ENCODE data around the gene WDR45B. TPM values are rescaled to one million over a fixed set of nuclear protein-coding genes. Genes with fewer than 3 reads are reported as not detected.

The WDR45B gene
- 50.9 TPM for polyA plus RNA-seq (2012; ENCODE audit: insufficient read depth, insufficient read length)

GRCh38 chr17:82648165-82648668 is at the start of gene WDR45B:
Gene WDR45B, minus strand, starts transcription at chr17:82648444. Its CDS starts 104 bp downstream, at chr17:82648340.
- H3K4me3 ChIP-seq (ENCODE audit: low read length), result peak within 1 kb of the TSS; percentile 87
- DNase-seq (ENCODE audit: low read depth, low spot score), result peak; percentile 86

DNA sequence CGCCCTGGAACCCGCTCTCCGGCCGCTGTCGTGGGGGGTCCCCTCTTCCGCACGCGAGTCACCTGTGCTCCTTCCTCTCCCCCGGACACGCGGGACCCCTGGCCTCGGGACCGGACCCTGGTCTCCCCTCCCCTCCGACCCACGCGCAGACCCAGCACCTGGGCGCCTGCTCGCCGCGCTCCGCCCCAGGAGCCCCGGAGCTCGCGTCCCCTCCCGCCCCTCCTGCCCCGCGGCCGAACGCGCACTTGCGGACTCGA is 49.5 kb upstream of the WDR45B start:
- H3K4me3 ChIP-seq (ENCODE audit: low read length), result peak overlapping the region; percentile 52; the same call in 1 of the 2 replicates
- no peak for DNase-seq (ENCODE audit: low read depth, low spot score)

- no peak for DNase-seq (ENCODE audit: low read depth, low spot score)
- H3K4me3 ChIP-seq (ENCODE audit: low read length), result peak overlapping the region; percentile 22; the same call in 1 of the 2 replicates
These were observed 48.9 kb upstream of the WDR45B start for GRCh38 chr17:82696916-82697807.

- H3K4me3 ChIP-seq (ENCODE audit: low read length), result no peak overlapping the region
- no peak for DNase-seq (ENCODE audit: low read depth, low spot score)
These were observed 48.0 kb upstream of the WDR45B start for GRCh38 chr17:82696259-82696658.

GRCh38 chr17:82694647-82695046 is 46.4 kb upstream of the WDR45B start:
- no peak for DNase-seq (ENCODE audit: low read depth, low spot score)
- H3K4me3 ChIP-seq (ENCODE audit: low read length), result no peak overlapping the region

GRCh38 chr17:82693168-82693867 is 45.1 kb upstream of the WDR45B start:
- no peak overlapping the region for H3K4me3 ChIP-seq (ENCODE audit: low read length)
- no peak for DNase-seq (ENCODE audit: low read depth, low spot score)

DNA sequence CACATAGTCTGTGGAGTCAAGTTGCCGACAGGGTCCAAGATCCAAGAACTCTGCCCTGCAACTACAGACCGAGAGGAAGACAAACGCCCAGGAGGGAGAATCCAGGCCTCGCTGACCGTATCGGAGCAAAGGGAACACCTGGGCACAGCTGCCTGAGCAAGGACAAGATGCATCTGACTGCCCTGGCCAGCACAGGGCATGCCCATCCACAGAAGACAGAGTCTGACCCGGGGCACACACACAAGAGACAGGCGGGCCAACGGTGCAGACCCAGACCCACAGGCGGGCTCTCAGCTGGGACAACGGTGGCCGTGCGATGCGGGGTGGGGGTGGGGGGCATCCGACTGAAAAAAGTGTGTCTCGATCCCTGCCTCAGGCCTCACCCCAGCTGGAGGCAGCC is 44.0 kb upstream of the WDR45B start:
- H3K4me3 ChIP-seq (ENCODE audit: low read length), result no peak overlapping the region
- DNase-seq (ENCODE audit: low read depth, low spot score), result no peak

DNA sequence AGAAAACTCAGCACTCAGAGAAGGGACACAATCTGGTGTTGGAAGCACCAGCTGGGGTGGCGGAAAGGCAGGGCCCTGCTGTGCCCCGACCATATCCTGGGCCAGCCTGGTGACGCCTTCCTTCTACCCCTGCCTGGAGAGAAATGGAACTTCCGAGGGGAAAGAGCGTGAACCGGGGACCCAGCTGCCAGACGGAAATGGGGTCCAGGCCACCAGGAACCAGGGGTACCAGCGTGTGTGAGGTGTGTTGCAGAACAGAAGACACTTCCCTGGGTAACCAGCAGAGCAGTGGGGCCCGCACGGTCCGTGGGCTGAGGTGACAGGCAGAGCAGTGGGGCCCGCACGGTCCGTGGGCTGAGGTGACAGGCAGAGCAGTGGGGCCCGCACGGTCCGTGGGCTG is 43.5 kb upstream of the WDR45B start:
- H3K4me3 ChIP-seq (ENCODE audit: low read length), result no peak overlapping the region
- no peak for DNase-seq (ENCODE audit: low read depth, low spot score)

DNA sequence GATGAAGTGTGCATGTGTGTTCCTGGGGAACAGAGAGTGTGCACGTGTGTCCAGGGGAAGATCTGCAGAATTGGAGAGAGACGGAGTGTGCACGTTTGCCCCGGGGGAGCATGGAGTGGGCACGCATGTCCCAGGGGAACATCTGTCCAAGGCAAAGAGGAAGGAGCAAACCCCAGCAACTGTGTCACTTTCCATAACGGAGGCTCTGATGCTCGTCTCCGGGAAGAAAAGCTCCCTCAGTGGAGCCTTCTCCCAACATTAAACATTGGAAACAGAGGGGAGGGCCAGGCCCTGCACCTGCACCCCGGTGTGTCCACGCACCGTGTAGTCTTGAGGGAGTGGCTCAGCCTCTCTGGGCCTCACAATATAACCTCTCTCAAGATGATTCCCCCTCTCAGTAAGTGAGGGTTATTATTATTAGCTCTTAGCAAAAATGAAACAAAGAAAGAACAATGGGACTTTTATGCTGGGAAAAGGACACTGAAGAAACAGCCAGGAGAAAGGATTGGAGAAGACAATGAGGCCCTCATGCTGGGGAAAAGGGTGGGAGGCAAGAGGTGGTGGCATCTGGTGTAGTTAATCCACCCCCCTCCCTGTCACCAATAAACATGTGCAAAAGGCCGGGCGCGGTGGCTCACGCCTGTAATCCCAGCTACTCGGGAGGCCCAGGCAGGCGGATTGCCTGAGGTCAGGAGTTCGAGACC is 42.7 kb upstream of the WDR45B start:
- no peak overlapping the region for H3K4me3 ChIP-seq (ENCODE audit: low read length)
- no peak for DNase-seq (ENCODE audit: low read depth, low spot score)

- no peak overlapping the region for H3K4me3 ChIP-seq (ENCODE audit: low read length)
- no peak for DNase-seq (ENCODE audit: low read depth, low spot score)
These were observed 40.8 kb upstream of the WDR45B start for GRCh38 chr17:82689077-82689476.

DNA sequence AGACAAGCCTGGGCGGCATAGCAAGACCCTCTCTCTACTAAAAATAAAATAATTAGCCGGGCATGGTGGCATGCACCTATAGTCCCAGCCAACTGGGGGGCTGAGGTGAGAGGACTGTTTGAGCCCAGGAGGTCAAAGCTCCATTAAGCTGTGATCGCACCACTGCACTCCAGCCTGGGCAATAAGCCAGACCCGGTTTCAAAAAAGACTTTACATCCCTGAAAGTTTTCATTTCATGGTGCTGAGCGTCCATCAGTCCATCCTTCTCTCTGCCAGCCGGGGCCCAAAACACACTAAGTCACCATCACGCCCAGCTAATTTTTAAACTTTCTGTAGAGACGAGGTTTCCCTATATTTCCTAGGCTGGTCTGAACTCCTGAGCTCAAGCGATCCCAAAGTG is 39.6 kb upstream of the WDR45B start:
- no peak for DNase-seq (ENCODE audit: low read depth, low spot score)
- H3K4me3 ChIP-seq (ENCODE audit: low read length), result no peak overlapping the region

GRCh38 chr17:82687375-82687861 is 39.2 kb upstream of the WDR45B start:
- DNase-seq (ENCODE audit: low read depth, low spot score), result no peak
- no peak overlapping the region for H3K4me3 ChIP-seq (ENCODE audit: low read length)

- no peak for DNase-seq (ENCODE audit: low read depth, low spot score)
These were observed 38.4 kb upstream of the WDR45B start for GRCh38 chr17:82686366-82687324.

DNA sequence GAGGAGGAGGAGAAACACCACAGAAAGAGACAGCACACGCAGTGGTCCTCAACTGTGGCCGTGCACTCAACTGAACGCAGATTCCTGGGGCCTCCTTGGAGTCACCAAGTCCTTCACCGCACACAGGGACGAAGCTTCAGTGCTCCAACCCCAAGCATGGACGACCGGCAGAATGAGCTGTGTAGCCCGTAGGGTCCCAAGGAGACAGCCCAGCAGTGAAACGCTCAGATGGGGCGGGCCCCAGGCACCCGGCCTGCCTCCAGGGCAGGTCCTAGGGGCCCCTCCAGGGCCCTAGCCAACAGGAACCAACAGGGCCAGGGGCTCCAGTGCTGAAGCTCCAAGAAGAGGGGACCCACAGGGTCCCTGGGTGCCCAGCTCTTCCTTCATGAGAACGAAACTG is 37.0 kb upstream of the WDR45B start:
- DNase-seq (ENCODE audit: low read depth, low spot score), result no peak
- H3K4me3 ChIP-seq (ENCODE audit: low read length), result no peak overlapping the region

More at GRCh38 chr17:82686366-82687324, 38.4 kb upstream of the WDR45B start:
- no peak overlapping the region for H3K4me3 ChIP-seq (ENCODE audit: low read length)

DNA sequence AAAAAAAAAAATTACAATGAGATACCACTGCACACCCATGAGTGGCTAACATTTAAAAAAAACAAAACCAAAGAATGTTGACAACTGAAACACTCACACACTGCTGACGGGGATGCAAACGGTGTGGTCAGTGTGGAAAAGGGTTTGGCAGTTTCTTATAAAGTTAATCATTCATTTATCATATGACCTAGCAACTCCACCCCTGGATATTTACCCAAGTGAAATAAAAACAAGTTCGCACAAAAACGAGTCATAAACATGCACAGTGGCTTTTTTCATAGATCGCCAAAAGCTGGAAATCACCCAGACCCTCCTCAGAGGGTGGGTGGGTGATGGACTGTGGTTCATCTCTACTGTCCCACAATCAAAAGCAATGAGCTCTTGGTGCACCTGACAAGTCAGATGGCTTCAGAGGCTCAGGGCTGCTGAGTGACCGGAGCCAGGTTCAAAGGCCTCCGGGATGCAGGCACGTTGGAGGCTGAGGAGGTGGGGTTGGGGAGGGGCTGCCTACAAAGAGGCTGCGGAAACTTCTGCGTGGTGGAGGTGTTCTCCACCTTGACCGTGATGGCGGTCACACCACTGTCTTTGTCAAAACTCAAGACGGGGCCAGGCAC is 36.1 kb upstream of the WDR45B start:
- DNase-seq (ENCODE audit: low read depth, low spot score), result no peak

DNA sequence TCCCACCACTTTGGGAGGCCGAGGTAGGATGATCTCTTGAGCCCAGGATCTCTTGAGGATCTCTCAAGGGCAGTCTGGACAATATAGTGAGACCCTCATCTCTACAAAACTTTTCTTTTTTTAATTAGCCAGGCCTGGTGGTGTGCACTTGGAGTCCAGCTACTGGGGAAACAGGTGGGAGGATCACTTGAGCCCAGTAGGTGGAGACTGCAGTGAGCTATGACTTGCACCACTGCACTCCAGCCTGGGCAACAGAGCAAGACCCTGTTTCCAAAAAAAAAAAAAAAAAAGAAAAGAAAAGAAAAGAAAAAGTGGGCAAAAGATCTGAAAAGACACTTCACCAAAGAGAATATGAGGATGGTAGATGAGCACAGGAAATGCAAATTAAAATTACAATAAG is 35.3 kb upstream of the WDR45B start:
- no peak overlapping the region for H3K4me3 ChIP-seq (ENCODE audit: low read length)
- no peak for DNase-seq (ENCODE audit: low read depth, low spot score)

More for the DNA sequence above, 36.1 kb upstream of the WDR45B start:
- no peak overlapping the region for H3K4me3 ChIP-seq (ENCODE audit: low read length)

DNA sequence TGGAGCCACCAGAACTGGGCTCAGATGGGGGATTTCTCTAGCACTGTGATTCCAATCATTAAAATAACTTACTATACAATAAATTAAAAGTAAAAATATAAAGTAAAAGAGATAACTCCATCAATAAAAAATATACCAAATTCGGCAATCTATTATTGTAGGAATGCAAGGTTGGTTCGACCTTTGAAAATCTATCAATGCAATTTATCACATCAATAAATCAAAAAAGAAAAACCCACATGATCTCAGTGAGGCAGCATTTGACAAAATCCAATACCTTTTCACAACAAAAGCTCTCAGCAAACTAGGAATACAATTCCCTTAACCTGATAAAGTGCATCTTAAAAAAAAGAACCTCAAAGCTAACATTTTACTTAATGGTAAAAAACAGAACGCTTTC is 33.3 kb upstream of the WDR45B start:
- no peak overlapping the region for H3K4me3 ChIP-seq (ENCODE audit: low read length)
- no peak for DNase-seq (ENCODE audit: low read depth, low spot score)
